Common myeloid progenitor, CD34-positive (primary cell): ENCODE measurements around the gene SKP1.

Source experiments
- CTCF ChIA-PET: fragments of 350-600 bp; sonication (Branson Sonifier 250); formaldehyde crosslinking; loops from one replicate; lab custom pipeline; 2021; ENCODE audit warnings: antibody characterized with exemption; lab: Charles Lee
- POLR2A ChIA-PET: fragments of 350-600 bp; sonication (Branson Sonifier 250); formaldehyde crosslinking; loops from one replicate; lab custom pipeline; 2021; ENCODE audit warnings: antibody characterized with exemption; lab: Charles Lee
- DNase-seq, 3 donors: peaks; one replicate each; pipeline versions ENCODE4 v3.0.0 to v3.0.0-alpha.2; 2013
- H3K27ac ChIP-seq, 2 experiments: 1 replicate in 1 of 2; 2 replicates in 1 of 2; pipeline ENCODE4 v1.7.0; 2013; ENCODE audit warnings: inconsistent platforms in 2 of 2, low read length in 2 of 2, mild to moderate bottlenecking in 2 of 2, low read depth in 1 of 2, moderate library complexity in 1 of 2; ENCODE audit not compliant: severe bottlenecking in 2 of 2, insufficient read depth in 1 of 2, poor library complexity in 1 of 2
- H3K27me3 ChIP-seq, 5 experiments: replicated peaks in 2 of 5; 1 replicate in 3 of 5; 2 replicates in 2 of 5; pipeline versions ENCODE4 v1.6.1 to v1.7.0; 2013; ENCODE audit warnings: low read length in 4 of 5, mild to moderate bottlenecking in 2 of 5, moderate library complexity in 2 of 5, inconsistent platforms in 1 of 5; ENCODE audit not compliant: insufficient read depth in 5 of 5, control insufficient read depth in 4 of 5
- H3K36me3 ChIP-seq, 4 experiments: 1 replicate in 2 of 4; 2 replicates in 2 of 4; pipeline versions ENCODE4 v1.6.1 to v1.7.0; 2013; ENCODE audit warnings: low read length in 3 of 4, control low read depth in 1 of 4, mild to moderate bottlenecking in 1 of 4; ENCODE audit not compliant: control insufficient read depth in 4 of 4, insufficient read depth in 4 of 4
- H3K4me1 ChIP-seq, 4 experiments: 1 replicate in 3 of 4; 2 replicates in 1 of 4; pipeline versions ENCODE4 v1.6.1 to v1.7.1; 2013; ENCODE audit warnings: low read length in 3 of 4, mild to moderate bottlenecking in 3 of 4, control low read depth in 1 of 4, inconsistent platforms in 1 of 4, moderate library complexity in 1 of 4; ENCODE audit not compliant: control insufficient read depth in 4 of 4, insufficient read depth in 4 of 4; ENCODE audit errors: control extremely low read depth in 1 of 4
- H3K4me3 ChIP-seq, 7 experiments: 1 replicate in 4 of 7; 2 replicates in 3 of 7; pipeline versions ENCODE4 v1.5.1 to v1.7.0; 2013; ENCODE audit warnings: mild to moderate bottlenecking in 7 of 7, low read length in 6 of 7, moderate library complexity in 6 of 7, inconsistent platforms in 2 of 7, low read depth in 2 of 7, control low read depth in 1 of 7; ENCODE audit not compliant: insufficient read depth in 4 of 7, control insufficient read depth in 1 of 7; ENCODE audit errors: extremely low read depth in 1 of 7
- H3K9me3 ChIP-seq, 5 experiments: 1 replicate in 4 of 5; 2 replicates in 1 of 5; pipeline versions ENCODE4 v1.6.1 to v1.7.1; 2013; ENCODE audit warnings: low read length in 4 of 5, mild to moderate bottlenecking in 2 of 5, inconsistent platforms in 1 of 5, low read depth in 1 of 5, moderate library complexity in 1 of 5; ENCODE audit not compliant: control insufficient read depth in 4 of 5, insufficient read depth in 2 of 5; ENCODE audit errors: control extremely low read depth in 1 of 5
- WGBS: methylation state at CpG from one replicate; pipeline ENCODE4 v1.1.5; 2013; ENCODE audit not compliant: insufficient coverage; 5-methylcytosine and 5-hydroxymethylcytosine counted together

Gene SKP1

DNA sequence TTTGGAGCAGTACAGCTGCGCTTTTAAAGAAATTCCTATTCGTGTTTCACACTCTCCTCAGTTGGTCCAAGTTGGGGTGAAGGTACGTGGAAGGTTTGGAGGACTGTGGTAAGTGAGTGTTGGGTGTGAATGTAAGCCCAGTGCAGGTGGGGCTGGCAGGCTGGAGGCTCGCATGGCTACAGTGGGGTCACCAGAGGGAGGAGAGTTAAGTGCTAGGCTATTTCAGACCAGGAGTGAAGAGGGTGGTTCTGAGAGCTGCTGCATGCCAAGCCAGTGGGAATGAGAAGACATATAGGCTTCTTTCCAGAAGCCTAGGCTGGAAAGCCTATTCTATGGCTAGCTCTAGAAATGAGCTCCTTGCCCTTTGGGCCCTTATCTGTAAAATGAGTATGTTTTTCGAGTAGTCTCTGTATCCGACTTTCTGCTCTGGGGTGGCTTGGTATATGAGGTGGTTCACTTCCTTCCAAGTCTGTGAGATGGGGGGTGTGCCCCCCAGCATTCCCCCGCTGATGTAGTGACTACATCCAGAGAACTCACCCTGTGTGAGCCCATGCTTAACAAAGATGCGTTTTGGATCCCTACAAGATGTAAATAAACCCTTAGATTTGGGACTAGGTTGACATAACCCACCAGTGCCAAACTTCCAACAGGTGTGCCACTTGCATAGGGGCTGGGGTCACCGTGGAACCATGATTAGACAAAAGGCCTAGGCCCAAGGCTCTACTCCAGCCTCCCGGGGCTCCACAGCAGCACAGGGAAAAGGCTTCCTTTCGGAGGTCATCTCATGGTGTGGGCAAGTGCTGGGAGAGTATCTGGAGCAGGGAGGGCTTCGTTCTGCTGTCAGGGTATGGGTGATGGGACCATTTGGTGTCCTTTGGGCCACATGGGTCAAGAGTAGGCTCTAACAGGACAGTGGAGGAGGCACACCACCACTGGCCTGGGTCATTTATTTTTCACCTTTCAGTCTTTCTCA lies 59.7 kb downstream of the SKP1 start:
- ChIA-PET CTCF (interaction anchor here (0.9 to 2.3 kb wide), 4 partner anchors 12 to 23 kb away, joined by 3 to 10 read pairs (median 6); no protein-coding TSS in a partner anchor), POLR2A (no interaction called here)
- no peak overlapping the region for H3K27ac ChIP-seq

DNA sequence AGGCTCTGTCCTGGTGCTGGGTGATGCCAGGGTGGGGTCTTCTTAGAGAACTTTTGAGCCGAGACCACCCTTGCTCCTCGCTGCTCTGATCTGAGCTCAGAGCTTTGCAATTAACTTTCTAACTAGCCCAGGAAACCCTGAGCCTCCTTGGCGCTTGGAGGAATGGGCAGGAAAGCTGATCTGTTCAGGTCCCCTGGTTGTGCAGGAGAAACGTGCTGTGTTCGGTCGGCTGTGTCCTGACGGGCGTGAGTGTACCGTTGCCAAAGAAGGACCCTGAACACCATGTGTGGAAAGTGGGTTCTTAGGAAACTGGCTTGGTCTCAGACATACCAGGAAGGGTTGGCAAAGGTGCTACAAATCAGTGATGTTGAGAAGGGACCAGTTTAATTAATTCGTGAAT lies 60.5 kb downstream of the SKP1 start:
- peaks cover 0 to 57% (median 21%) of the 10 kb centered on the region in 5 experiments for H3K27me3 ChIP-seq
- 99% methylated on average over 10 of the region's 10 CpGs for WGBS
- ChIA-PET CTCF (interaction anchor here (0.9 to 2.3 kb wide), 3 partner anchors 13 to 24 kb away, joined by 3 to 7 read pairs (median 4); no protein-coding TSS in a partner anchor), POLR2A (no interaction called here)
- no peak overlapping the region for H3K27ac ChIP-seq
- no peaks in the 10 kb centered on the region for H3K36me3 ChIP-seq
- peaks cover 0 to 23% (median 20%) of the 10 kb centered on the region in 4 experiments for H3K4me1 ChIP-seq
- DNase-seq: no peak
- H3K9me3 ChIP-seq: no peaks in the 10 kb centered on the region
- no peak overlapping the region for H3K4me3 ChIP-seq

More for the DNA sequence above, 59.7 kb downstream of the SKP1 start:
- no peaks in the 10 kb centered on the region for H3K36me3 ChIP-seq
- 100% methylated on average over 7 of the region's 12 CpGs for WGBS
- no peak for DNase-seq
- no peaks in the 10 kb centered on the region for H3K9me3 ChIP-seq
- peaks cover 0 to 52% (median 15%) of the 10 kb centered on the region in 5 experiments for H3K27me3 ChIP-seq
- H3K4me3 ChIP-seq: no peak overlapping the region
- H3K4me1 ChIP-seq: peaks cover 0 to 23% (median 21%) of the 10 kb centered on the region in 4 experiments

DNA sequence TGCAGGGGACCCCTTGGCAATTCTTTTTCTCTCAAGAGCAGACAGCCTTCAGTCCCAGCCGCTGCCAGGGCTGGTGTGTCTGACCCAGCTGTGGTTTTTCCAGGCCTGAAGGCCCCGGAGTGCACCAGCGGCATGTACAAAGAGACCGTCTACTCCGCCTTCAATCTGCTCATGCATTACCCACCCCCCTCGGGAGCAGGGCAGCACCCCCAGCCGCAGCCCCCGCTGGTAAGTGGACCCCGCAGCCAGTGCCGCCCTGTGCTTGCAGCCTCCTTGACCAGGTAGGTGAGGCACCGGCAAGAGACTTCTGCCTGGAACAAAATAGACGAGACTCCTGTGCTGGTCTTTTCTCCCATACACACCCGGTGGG lies 61.0 kb downstream of the SKP1 start:
- peaks cover 0 to 23% (median 21%) of the 10 kb centered on the region in 4 experiments for H3K4me1 ChIP-seq
- CTCF ChIA-PET: interaction anchor here (0.9 to 2.3 kb wide), 3 partner anchors 14 to 24 kb away, joined by 3 to 7 read pairs (median 4); no protein-coding TSS in a partner anchor
- DNase-seq: no peak
- H3K36me3 ChIP-seq: no peaks in the 10 kb centered on the region
- H3K4me3 ChIP-seq: peak overlapping the region in 1 of 7 experiments; percentile 63
- H3K27ac ChIP-seq: no peak overlapping the region
- POLR2A ChIA-PET: no interaction called here
- 64% methylated on average over 13 of the region's 13 CpGs for WGBS
- H3K9me3 ChIP-seq: no peaks in the 10 kb centered on the region
- H3K27me3 ChIP-seq: peaks cover 0 to 62% (median 21%) of the 10 kb centered on the region in 5 experiments

DNA sequence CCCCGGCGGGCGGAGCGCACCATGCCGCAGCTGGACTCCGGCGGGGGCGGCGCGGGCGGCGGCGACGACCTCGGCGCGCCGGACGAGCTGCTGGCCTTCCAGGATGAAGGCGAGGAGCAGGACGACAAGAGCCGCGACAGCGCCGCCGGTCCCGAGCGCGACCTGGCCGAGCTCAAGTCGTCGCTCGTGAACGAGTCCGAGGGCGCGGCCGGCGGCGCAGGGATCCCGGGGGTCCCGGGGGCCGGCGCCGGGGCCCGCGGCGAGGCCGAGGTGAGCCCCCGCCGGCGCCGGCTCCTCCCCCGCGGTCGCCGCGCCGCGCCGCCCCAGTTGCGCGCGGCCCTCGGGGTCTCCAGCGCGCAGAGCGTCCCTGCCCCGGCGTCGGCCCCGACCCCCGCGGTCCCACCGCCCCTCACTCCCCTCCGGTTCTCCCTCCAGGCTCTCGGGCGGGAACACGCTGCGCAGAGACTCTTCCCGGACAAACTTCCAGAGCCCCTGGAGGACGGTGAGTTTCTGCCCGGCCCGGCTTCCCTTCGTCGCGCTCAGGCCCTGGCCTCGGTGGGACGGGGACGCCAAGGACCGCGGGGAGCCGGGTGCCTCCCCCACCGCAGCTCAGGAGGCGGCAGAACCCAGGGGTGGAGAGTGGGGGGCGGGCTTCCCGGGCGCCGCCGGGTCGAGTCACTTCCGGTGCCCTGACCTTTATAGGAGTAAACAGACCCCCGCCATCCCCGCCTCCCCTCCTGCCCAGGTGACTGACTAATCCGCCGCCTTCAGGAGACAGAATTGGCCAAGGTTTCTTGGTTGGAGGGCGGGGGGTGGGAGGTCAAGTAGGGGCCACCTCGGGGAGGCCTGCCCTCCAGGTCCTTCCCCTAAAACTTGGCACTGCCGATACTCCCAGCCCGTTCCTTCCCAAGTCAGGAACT lies 61.6 kb downstream of the SKP1 start:
- no peak overlapping the region for H3K27ac ChIP-seq
- CTCF ChIA-PET: interaction anchor here (2.3 to 6.7 kb wide), 3 partner anchors 14 to 25 kb away, joined by 7 to 55 read pairs (median 52); no protein-coding TSS in a partner anchor
- peak overlapping the region; percentile 4 to 83 (median 58) for H3K4me3 ChIP-seq
- H3K4me1 ChIP-seq: peaks cover 0 to 26% (median 21%) of the 10 kb centered on the region in 4 experiments
- H3K36me3 ChIP-seq: no peaks in the 10 kb centered on the region
- no peaks in the 10 kb centered on the region for H3K9me3 ChIP-seq
- peaks cover 0 to 67% (median 21%) of the 10 kb centered on the region in 5 experiments for H3K27me3 ChIP-seq
- no peak for DNase-seq
- WGBS: 1% methylated on average over 65 of the region's 110 CpGs
- POLR2A ChIA-PET: no interaction called here

DNA sequence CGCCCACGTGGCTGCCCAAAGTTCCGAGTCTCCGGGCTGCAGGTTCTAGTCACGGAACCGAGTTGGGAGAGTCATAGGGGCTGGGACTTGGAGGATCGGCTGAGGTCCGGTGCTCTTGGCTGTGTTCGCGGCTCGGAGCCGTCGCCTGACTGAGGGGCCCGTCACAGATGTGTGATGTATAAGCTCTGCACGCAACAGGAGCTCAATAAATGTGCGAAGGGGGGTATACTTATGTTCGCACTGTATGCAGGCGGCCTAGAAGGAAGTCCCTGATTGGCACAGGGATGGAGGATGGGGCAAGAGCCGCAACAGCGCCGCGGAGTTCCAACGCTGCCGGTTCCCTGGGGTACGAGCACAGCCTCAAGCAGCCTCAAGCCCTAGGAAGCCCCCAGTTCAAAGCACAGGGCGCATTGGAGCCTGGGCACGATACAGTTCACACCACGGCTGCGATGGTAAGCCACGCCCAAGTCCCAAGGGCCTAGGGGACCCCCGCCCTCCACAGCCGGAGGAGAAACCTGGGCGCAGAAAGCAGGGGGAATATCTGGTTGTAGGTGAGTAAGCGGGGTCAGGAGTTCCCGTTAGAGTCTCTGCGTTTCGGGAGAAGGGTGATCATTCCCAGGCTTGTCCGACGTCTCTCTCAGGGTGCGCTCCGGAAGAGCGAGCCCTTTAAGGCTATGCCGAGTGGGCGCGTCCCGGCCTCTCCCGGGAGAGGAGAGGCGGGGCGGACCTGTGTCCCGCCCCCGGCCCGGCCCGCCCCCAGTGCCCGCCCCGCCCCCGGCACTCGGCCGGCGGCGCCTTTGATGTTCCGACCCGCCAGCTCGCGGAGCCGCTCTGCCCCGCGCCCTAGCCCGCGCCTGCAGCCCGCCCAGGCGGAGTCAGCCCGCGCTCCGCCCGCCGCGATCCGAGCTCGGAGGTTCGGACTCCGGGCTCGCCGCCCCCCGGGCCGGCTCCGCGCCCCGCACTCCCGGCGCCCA lies 62.6 kb downstream of the SKP1 start, which contains the start of gene TCF7:
TCF7 (plus strand) TSS at position 780 of the 974 bp plus-strand sequence. CDS start 226 bp downstream, outside the sequence.
- H3K4me3 ChIP-seq: peak within 1 kb of the TSS; percentile 21 to 83 (median 64)
- H3K9me3 ChIP-seq: no peaks in the 10 kb centered on the region
- H3K4me1 ChIP-seq: peaks cover 0 to 26% (median 21%) of the 10 kb centered on the region in 4 experiments
- CTCF ChIA-PET: interaction anchor here (6.3 to 6.7 kb wide), 2 partner anchors 13 to 26 kb away, joined by 52 to 55 read pairs; no protein-coding TSS in a partner anchor
- POLR2A ChIA-PET: no interaction called here
- peaks cover 0 to 67% (median 21%) of the 10 kb centered on the region in 5 experiments for H3K27me3 ChIP-seq
- peak; percentile 54 to 71 (median 66) for DNase-seq
- no peaks in the 10 kb centered on the region for H3K36me3 ChIP-seq
- H3K27ac ChIP-seq: no peak within 1 kb of the TSS
- WGBS: under 1% methylated on average over 72 of the region's 90 CpGs
